Breast epithelium (tissue), 3 donors: Measurements from ENCODE around the gene MPC2.

ENCODE experiments used
- POLR2A ChIP-seq: fragments of 450-650 bp; IDR thresholded peaks from one replicate; pipeline ENCODE4 v1.6.1; 2016; ENCODE audit warnings: antibody characterized with exemption, mild to moderate bottlenecking, moderate library complexity
- POLR2AphosphoS5 ChIP-seq, 3 donors: sonication (generic); formaldehyde crosslinking; IDR thresholded peaks; one replicate each; pipeline ENCODE4 v1.6.1; 2017; ENCODE audit warnings: antibody characterized with exemption in 3 of 3
- TF ChIP-seq, protein P1 (sequence below), 3 donors: fragments of 450-650 bp; IDR thresholded peaks; one replicate each; pipeline ENCODE4 v1.5.1; 2016 to 2017; ENCODE audit warnings: antibody characterized with exemption in 3 of 3, mild to moderate bottlenecking in 3 of 3, moderate library complexity in 3 of 3

- TF ChIP-seq, protein P1, sequence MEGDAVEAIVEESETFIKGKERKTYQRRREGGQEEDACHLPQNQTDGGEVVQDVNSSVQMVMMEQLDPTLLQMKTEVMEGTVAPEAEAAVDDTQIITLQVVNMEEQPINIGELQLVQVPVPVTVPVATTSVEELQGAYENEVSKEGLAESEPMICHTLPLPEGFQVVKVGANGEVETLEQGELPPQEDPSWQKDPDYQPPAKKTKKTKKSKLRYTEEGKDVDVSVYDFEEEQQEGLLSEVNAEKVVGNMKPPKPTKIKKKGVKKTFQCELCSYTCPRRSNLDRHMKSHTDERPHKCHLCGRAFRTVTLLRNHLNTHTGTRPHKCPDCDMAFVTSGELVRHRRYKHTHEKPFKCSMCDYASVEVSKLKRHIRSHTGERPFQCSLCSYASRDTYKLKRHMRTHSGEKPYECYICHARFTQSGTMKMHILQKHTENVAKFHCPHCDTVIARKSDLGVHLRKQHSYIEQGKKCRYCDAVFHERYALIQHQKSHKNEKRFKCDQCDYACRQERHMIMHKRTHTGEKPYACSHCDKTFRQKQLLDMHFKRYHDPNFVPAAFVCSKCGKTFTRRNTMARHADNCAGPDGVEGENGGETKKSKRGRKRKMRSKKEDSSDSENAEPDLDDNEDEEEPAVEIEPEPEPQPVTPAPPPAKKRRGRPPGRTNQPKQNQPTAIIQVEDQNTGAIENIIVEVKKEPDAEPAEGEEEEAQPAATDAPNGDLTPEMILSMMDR (IDR thresholded peaks at IDR 0.05) = no peak
- TF ChIP-seq POLR2A (no peak), POLR2AphosphoS5 (IDR thresholded peaks at IDR 0.05) (no peak)
Measured at GRCh38 chr1:167936930-167937708, at the start of gene MPC2.
